ENCODE results near the gene CYP51A1.
"Not testable (repeated sequence)": the region's sequence is repeated elsewhere in the genome, so short reads cannot be mapped to it uniquely, and the experiment has no call there.

DNA sequence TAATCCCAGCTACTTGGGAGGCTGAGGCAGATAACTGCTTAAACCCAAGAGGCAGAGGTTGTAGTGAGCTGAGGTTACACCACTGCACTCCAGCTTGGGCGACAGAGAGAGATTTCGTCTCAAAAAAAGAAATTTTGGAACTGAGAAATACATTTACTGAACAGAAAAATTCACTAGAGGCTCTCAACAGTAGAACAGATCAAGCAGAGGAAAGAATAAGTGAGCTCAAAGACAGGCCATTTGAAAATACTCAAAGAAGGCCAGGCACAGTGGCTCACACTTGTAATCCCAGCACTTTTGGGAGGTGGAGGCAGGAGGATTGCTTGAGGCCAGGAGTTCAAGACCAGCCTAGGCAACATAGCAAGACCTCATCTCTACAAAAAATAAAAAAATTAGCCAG lies 35.3 kb upstream of the CYP51A1 start:
- TF ChIP-seq, protein P1, sequence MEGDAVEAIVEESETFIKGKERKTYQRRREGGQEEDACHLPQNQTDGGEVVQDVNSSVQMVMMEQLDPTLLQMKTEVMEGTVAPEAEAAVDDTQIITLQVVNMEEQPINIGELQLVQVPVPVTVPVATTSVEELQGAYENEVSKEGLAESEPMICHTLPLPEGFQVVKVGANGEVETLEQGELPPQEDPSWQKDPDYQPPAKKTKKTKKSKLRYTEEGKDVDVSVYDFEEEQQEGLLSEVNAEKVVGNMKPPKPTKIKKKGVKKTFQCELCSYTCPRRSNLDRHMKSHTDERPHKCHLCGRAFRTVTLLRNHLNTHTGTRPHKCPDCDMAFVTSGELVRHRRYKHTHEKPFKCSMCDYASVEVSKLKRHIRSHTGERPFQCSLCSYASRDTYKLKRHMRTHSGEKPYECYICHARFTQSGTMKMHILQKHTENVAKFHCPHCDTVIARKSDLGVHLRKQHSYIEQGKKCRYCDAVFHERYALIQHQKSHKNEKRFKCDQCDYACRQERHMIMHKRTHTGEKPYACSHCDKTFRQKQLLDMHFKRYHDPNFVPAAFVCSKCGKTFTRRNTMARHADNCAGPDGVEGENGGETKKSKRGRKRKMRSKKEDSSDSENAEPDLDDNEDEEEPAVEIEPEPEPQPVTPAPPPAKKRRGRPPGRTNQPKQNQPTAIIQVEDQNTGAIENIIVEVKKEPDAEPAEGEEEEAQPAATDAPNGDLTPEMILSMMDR (IDR thresholded peaks at IDR 0.05; ENCODE audit: insufficient read depth, low read length) = not testable (repeated sequence)
- not testable (repeated sequence) for TF ChIP-seq POLR2AphosphoS5 (IDR thresholded peaks at IDR 0.05; ENCODE audit: low read depth); SPI1 (IDR thresholded peaks at IDR 0.05; ENCODE audit: borderline replicate concordance, low read depth); GABPA (IDR thresholded peaks at IDR 0.05; ENCODE audit: low read depth)
